Liver (tissue), 9 donors: ENCODE results near the gene FOXS1. TPM values are rescaled to one million over a fixed set of nuclear protein-coding genes. Genes with fewer than 3 reads are reported as not detected.

Experiments
- DNase-seq: peaks from one replicate; pipeline ENCODE4 v3.0.0-alpha.2; 2017; ENCODE audit warnings: low spot score
- H3K27ac ChIP-seq, 2 donors: one replicate each; pipeline ENCODE4 v1.7.0; 2013; ENCODE audit warnings: inconsistent platforms in 2 of 2, low read length in 2 of 2, control low read depth in 1 of 2, low read depth in 1 of 2, mild to moderate bottlenecking in 1 of 2
- H3K27me3 ChIP-seq, 4 donors: one replicate each; pipeline versions ENCODE4 v1.6.1 to v1.7.0; 2013; ENCODE audit warnings: low read length in 3 of 4, inconsistent platforms in 1 of 4, mild to moderate bottlenecking in 1 of 4, moderate library complexity in 1 of 4; ENCODE audit not compliant: control insufficient read depth in 4 of 4, insufficient read depth in 4 of 4
- H3K36me3 ChIP-seq, 4 donors: one replicate each; pipeline versions ENCODE4 v1.6.1 to v1.7.0; 2013; ENCODE audit warnings: low read length in 3 of 4, mild to moderate bottlenecking in 3 of 4, low read depth in 1 of 4, moderate library complexity in 1 of 4; ENCODE audit not compliant: control insufficient read depth in 4 of 4, insufficient read depth in 3 of 4
- H3K4me1 ChIP-seq, 4 donors: one replicate each; pipeline versions ENCODE4 v1.6.1 to v1.7.0; 2013; ENCODE audit warnings: low read length in 3 of 4, mild to moderate bottlenecking in 3 of 4, moderate library complexity in 1 of 4; ENCODE audit not compliant: control insufficient read depth in 4 of 4, insufficient read depth in 4 of 4
- H3K4me3 ChIP-seq, 3 donors: one replicate each; pipeline versions ENCODE4 v1.6.1 to v1.7.0; 2013; ENCODE audit warnings: low read length in 3 of 3, control low read depth in 1 of 3, low read depth in 1 of 3, mild to moderate bottlenecking in 1 of 3
- H3K9ac ChIP-seq, 2 donors: one replicate each; pipeline ENCODE4 v1.7.0; 2013; ENCODE audit warnings: low read length in 2 of 2, mild to moderate bottlenecking in 2 of 2, moderate library complexity in 2 of 2, control low read depth in 1 of 2, low read depth in 1 of 2
- H3K9me3 ChIP-seq, 4 donors: one replicate each; pipeline versions ENCODE4 v1.6.1 to v1.7.0; 2013; ENCODE audit warnings: low read length in 3 of 4; ENCODE audit not compliant: control insufficient read depth in 4 of 4
- ATF3 ChIP-seq: IDR thresholded peaks from 2 replicates; pipeline ENCODE4 v1.6.1; 2016; ENCODE audit warnings: antibody characterized with exemption
- CTCF ChIP-seq: fragments of 150-350 bp; IDR thresholded peaks from 2 replicates; pipeline ENCODE4 v1.5.1; 2017; ENCODE audit warnings: improper control_type of control experiment, low read depth, low read length; ENCODE audit not compliant: missing input control
- EGR1 ChIP-seq, 2 donors: IDR thresholded peaks; 2 replicates each; pipeline ENCODE4 v1.6.1; 2016 to 2018; ENCODE audit warnings: antibody characterized with exemption in 2 of 2, low read depth in 2 of 2
- FOXA1 ChIP-seq: IDR thresholded peaks from 2 replicates; pipeline ENCODE4 v1.6.1; 2016; ENCODE audit warnings: antibody characterized with exemption
- FOXA2 ChIP-seq: IDR thresholded peaks from 2 replicates; pipeline ENCODE4 v1.6.1; 2016; ENCODE audit warnings: antibody characterized with exemption
- GABPA ChIP-seq, 2 donors: IDR thresholded peaks in 1 of 2; conservative IDR thresholded peaks in 1 of 2; 2 replicates each; pipeline ENCODE4 v1.6.1; 2016; ENCODE audit warnings: antibody characterized with exemption in 2 of 2, mild to moderate bottlenecking in 1 of 2, moderate library complexity in 1 of 2
- HNF4A ChIP-seq, 2 donors: conservative IDR thresholded peaks; 2 replicates each; pipeline ENCODE4 v1.6.1; 2016; ENCODE audit warnings: antibody characterized with exemption in 2 of 2, mild to moderate bottlenecking in 2 of 2
- HNF4G ChIP-seq: IDR thresholded peaks from 2 replicates; pipeline ENCODE4 v1.6.1; 2016; ENCODE audit warnings: antibody characterized with exemption
- MAX ChIP-seq: IDR thresholded peaks from 2 replicates; pipeline ENCODE4 v1.6.1; 2016; ENCODE audit warnings: antibody characterized with exemption
- NR2F2 ChIP-seq: IDR thresholded peaks from 2 replicates; pipeline ENCODE4 v1.6.1; 2016; ENCODE audit warnings: antibody characterized with exemption
- REST ChIP-seq: IDR thresholded peaks from 2 replicates; pipeline ENCODE4 v1.6.1; 2016; ENCODE audit warnings: antibody characterized with exemption, mild to moderate bottlenecking
- RXRA ChIP-seq, 2 donors: IDR thresholded peaks; 2 replicates each; pipeline ENCODE4 v1.6.1; 2017 to 2018; ENCODE audit warnings: antibody characterized with exemption in 2 of 2, mild to moderate bottlenecking in 1 of 2
- YY1 ChIP-seq: IDR thresholded peaks from 2 replicates; pipeline ENCODE4 v1.6.1; 2016; ENCODE audit warnings: antibody characterized with exemption, mild to moderate bottlenecking
- ZBTB33 ChIP-seq: IDR thresholded peaks from 2 replicates; pipeline ENCODE4 v1.6.1; 2016; ENCODE audit warnings: antibody characterized with exemption
- WGBS: extraction: QIAGEN DNeasy Blood & Tissue Kit; methylation state at CpG from one replicate; pipeline ENCODE4 v1.1.7; 2013; 5-methylcytosine and 5-hydroxymethylcytosine counted together
- polyA plus RNA-seq, 2 donors: library from polyadenylated mRNA; stranded (reverse) in 1 of 2; unstranded in 1 of 2; fragments of 200-250 nt in 1 of 2; fragments of >200 nt in 1 of 2; fragmentation: Nextera tagmentation in 1 of 2; extraction: Ambion mirVana in 1 of 2; gene quantifications; one replicate each; pipeline versions ENCODE4 v1.2.1 to v1.2.3, GENCODE V29; 2013 to 2015
- total RNA-seq, 2 donors: library from RNA; depleted of rRNA; stranded (reverse); fragments of >200 nt; gene quantifications; one replicate each; pipeline ENCODE4 v1.2.3, GENCODE V29; 2014
- donor health status: healthy.
- donor health status: healthy.
- donor health status: healthy.
- donor health status: healthy.
- donor health status: healthy.

The FOXS1 gene
- total and polyA plus RNA-seq, 4 donors = 0.21 to 0.51 (median 0.28) TPM

- WGBS = 96% methylated on average over 17 of the region's 17 CpGs
- Histone ChIP-seq H3K36me3 (no peaks in the 10 kb centered on the region), H3K4me1 (no peaks in the 10 kb centered on the region), H3K4me3 (no peak overlapping the region), H3K9me3 (no peaks in the 10 kb centered on the region), H3K27me3 (no peaks in the 10 kb centered on the region), H3K9ac (no peak overlapping the region), H3K27ac (no peak overlapping the region)
- TF ChIP-seq ATF3 (no peak), NR2F2 (no peak), ZBTB33 (no peak), REST (no peak), GABPA (IDR thresholded peaks at IDR 0.05 in 1 of 2, conservative IDR thresholded peaks at IDR 0.05 in 1 of 2) (no peak), RXRA (IDR thresholded peaks at IDR 0.05) (no peak), HNF4A (conservative IDR thresholded peaks at IDR 0.05) (no peak), HNF4G (no peak)
- no peak for DNase-seq
Observed at GRCh38 chr20:31831771-31832306, 13.6 kb downstream of the FOXS1 start.

- H3K27me3 ChIP-seq = no peaks in the 10 kb centered on the region
- TF ChIP-seq GABPA (IDR thresholded peaks at IDR 0.05 in 1 of 2, conservative IDR thresholded peaks at IDR 0.05 in 1 of 2) (no peak), FOXA2 (no peak), RXRA (IDR thresholded peaks at IDR 0.05) (no peak), FOXA1 (no peak), YY1 (no peak), CTCF (no peak), EGR1 (IDR thresholded peaks at IDR 0.05; ENCODE audit: low read depth in 2 of 2) (no peak), REST (no peak), HNF4A (conservative IDR thresholded peaks at IDR 0.05) (no peak), MAX (no peak)
- no peaks in the 10 kb centered on the region for H3K4me1 ChIP-seq
- no peak overlapping the region for H3K4me3 ChIP-seq
- DNase-seq = no peak
- H3K9me3 ChIP-seq = no peaks in the 10 kb centered on the region
- no peak overlapping the region for H3K9ac ChIP-seq
- 84% methylated on average over 6 of the region's 6 CpGs for WGBS
- H3K27ac ChIP-seq = no peak overlapping the region
- no peaks in the 10 kb centered on the region for H3K36me3 ChIP-seq
Observed at GRCh38 chr20:31831211-31831610, 14.2 kb downstream of the FOXS1 start.
